ENCODE data around the gene COX8A. TPM values are rescaled to one million over a fixed set of nuclear protein-coding genes. Genes with fewer than 3 reads are reported as not detected.

Gene COX8A
- total RNA-seq, 1 experiment from 2014 or later: 461 TPM

DNA sequence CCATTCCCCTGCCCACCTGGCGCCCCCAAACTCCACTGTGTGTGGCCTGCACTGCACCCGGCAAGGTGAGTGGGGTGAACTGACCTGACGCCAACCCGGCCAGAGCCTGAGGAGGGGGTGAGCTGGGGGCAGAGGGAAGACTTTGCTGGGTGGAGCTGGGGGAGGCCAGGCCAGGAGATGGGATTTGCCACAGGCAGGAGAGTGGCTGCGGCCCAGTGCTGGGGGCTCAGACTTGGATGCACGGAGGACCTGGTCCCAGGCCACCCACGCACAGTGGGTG is 43.5 kb downstream of the COX8A start:
- Mint-ChIP-seq H3K4me1 (ENCODE audit: insufficient read depth, unreplicated experiment) (no peaks in the 10 kb centered on the region), H3K27me3 (ENCODE audit: insufficient read depth, unreplicated experiment) (no peaks in the 10 kb centered on the region), H3K4me3 (ENCODE audit: unreplicated experiment) (no peak overlapping the region), H3K27ac (ENCODE audit: low read depth, unreplicated experiment) (no peak overlapping the region), H3K9me3 (ENCODE audit: unreplicated experiment) (no peaks in the 10 kb centered on the region), H3K36me3 (ENCODE audit: insufficient read depth, unreplicated experiment) (no peaks in the 10 kb centered on the region)
- no TSS peak for BruUV-seq (replicated peaks)
- intact Hi-C loops (cut with micrococcal nuclease): no loop called here
- TF ChIP-seq, protein P1, sequence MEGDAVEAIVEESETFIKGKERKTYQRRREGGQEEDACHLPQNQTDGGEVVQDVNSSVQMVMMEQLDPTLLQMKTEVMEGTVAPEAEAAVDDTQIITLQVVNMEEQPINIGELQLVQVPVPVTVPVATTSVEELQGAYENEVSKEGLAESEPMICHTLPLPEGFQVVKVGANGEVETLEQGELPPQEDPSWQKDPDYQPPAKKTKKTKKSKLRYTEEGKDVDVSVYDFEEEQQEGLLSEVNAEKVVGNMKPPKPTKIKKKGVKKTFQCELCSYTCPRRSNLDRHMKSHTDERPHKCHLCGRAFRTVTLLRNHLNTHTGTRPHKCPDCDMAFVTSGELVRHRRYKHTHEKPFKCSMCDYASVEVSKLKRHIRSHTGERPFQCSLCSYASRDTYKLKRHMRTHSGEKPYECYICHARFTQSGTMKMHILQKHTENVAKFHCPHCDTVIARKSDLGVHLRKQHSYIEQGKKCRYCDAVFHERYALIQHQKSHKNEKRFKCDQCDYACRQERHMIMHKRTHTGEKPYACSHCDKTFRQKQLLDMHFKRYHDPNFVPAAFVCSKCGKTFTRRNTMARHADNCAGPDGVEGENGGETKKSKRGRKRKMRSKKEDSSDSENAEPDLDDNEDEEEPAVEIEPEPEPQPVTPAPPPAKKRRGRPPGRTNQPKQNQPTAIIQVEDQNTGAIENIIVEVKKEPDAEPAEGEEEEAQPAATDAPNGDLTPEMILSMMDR (IDR thresholded peaks at IDR 0.05; ENCODE audit: unreplicated experiment): no peak
- ChIA-PET POLR2A (interaction anchor here (0.7 kb wide), 1 partner anchor 135 kb away, joined by 3 read pairs; no protein-coding TSS in a partner anchor), CTCF (interaction anchor here (0.6 to 1.1 kb wide), 2 partner anchors 130 to 168 kb away, joined by 3 read pairs; partner anchors contain the start of gene STIP1)
- DNase-seq (ENCODE audit: unreplicated experiment): no peak

DNA sequence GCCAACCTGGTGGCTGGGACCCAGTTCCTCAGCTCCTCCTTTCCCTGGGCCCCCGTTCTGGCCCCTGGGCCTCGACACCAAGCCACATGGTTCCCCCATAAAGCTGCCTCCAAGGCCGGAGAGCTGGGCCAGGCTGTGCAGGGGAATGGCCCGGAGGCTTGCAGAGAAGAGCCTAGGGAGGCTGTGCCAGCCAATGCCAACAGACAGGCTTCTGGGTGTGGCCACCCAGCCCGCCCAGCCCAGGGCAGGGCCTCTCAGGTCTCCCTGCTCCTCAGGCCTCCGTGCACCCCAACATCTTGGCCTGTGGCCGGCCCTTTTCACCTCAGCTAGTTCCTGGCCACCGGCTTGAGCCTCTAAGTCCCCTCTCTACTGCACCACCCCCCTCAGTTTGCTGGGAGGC is 43.9 kb downstream of the COX8A start:
- Mint-ChIP-seq H3K27me3 (ENCODE audit: insufficient read depth, unreplicated experiment) (no peaks in the 10 kb centered on the region), H3K27ac (ENCODE audit: low read depth, unreplicated experiment) (no peak overlapping the region), H3K36me3 (ENCODE audit: insufficient read depth, unreplicated experiment) (no peaks in the 10 kb centered on the region), H3K4me1 (ENCODE audit: insufficient read depth, unreplicated experiment) (no peaks in the 10 kb centered on the region), H3K4me3 (ENCODE audit: unreplicated experiment) (no peak overlapping the region), H3K9me3 (ENCODE audit: unreplicated experiment) (no peaks in the 10 kb centered on the region)
- TF ChIP-seq, protein P1 (IDR thresholded peaks at IDR 0.05; ENCODE audit: unreplicated experiment): no peak
- intact Hi-C loops (cut with micrococcal nuclease): no loop called here
- no TSS peak for BruUV-seq (replicated peaks)
- CTCF ChIA-PET: interaction anchor here (1.1 kb wide), 1 partner anchor 168 kb away, joined by 3 read pairs; the partner anchor contains the start of gene STIP1
- no peak for DNase-seq (ENCODE audit: unreplicated experiment)
- POLR2A ChIA-PET: no interaction called here

DNA sequence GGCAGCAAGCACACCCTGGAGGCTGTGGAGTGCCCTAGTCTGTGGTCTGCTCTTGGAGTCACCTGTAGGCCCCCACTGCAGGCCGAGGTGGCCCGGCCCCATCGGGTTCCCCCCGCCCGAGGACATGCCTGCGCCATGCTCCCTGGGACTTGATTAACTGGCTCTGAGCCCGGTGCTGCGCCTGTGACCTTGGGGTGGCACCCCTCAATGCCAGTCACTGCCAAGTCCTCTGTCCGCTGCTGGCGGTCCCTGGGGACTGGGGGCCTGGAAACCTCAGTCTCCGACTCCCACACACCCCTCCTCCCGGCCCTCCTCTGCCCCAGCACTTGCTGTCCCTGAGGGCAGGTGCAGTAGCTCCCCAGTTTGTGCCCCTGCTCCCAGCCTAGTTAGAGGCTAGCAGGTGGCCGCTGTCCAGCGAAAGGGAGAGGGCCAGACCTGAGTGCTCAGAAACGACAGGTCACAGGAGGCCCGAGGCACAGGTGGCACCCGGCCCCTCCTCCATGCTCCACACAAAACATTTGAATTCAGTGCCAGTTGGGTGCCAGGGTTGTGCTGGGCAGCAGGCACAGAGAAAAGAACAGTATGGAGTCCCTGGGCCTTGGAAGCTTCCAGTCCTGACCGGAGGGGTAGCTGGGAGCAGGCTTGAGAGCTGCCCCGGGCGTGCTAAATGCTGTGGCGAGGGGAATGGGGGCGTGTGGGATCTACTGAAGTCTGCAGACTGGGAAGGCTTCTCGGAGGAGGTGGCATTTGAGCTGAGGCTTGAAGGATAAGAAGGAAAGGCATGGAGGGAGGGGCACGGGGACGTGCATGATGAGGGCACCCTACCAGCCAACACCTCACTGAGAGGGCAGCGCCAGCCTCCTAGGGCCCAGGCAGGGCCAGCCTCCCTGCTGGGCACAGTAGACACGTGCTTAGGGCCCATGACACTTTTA is 45.0 kb downstream of the COX8A start:
- H3K4me1 Mint-ChIP-seq (ENCODE audit: insufficient read depth, unreplicated experiment): no peaks in the 10 kb centered on the region
- H3K27ac Mint-ChIP-seq (ENCODE audit: low read depth, unreplicated experiment): no peak overlapping the region
- CTCF ChIA-PET: interaction anchor here (0.6 kb wide), 1 partner anchor 77 kb away, joined by 3 read pairs; no protein-coding TSS in a partner anchor
- no peaks in the 10 kb centered on the region for H3K9me3 Mint-ChIP-seq (ENCODE audit: unreplicated experiment)
- no peaks in the 10 kb centered on the region for H3K27me3 Mint-ChIP-seq (ENCODE audit: insufficient read depth, unreplicated experiment)
- POLR2A ChIA-PET: interaction anchor here (0.7 kb wide), 1 partner anchor 10 kb away, joined by 5 read pairs; no protein-coding TSS in a partner anchor
- no TSS peak for BruUV-seq (replicated peaks)
- DNase-seq (ENCODE audit: unreplicated experiment): no peak
- H3K4me3 Mint-ChIP-seq (ENCODE audit: unreplicated experiment): no peak overlapping the region
- intact Hi-C loops (cut with micrococcal nuclease): no loop called here
- TF ChIP-seq, protein P1 (IDR thresholded peaks at IDR 0.05; ENCODE audit: unreplicated experiment): no peak
- H3K36me3 Mint-ChIP-seq (ENCODE audit: insufficient read depth, unreplicated experiment): no peaks in the 10 kb centered on the region

DNA sequence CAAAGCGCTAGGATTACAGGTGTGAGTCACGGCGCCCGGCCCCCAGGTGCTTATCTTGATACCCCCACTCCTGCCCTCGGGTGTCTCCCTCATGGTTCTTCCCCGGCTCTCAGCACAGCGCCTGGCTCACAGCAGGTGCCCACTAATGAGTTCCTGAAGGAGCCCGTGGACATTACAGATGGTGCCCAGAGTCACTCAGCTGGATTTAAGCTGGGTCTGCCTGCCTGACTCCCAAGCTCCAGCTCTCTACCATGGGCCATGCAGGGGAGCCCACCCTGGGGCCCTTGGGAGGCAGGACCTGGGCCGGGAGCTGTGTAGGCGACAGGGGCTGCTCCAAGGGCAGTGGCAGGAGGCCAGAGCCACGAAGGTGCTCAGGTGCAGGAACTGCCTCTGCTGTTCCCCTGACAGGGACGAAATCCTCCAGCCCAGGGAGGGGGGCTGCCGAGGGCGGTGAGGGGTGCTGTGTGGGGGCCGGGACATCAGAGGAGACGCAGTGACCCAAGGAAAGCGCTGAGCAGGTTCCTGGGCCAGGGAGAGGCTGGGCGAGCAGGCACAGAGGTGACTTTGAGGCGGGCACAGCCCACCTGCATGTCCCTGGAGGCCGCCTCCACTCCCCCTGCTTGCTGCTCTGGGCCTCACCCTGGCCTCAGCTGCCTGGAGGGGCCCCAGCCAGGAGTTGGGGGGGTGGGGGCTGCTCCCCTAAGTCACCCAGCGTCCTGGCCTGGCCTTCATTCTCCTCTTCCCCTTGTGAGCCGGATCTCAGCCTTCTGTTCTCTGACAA is 46.7 kb downstream of the COX8A start:
- no TSS peak for BruUV-seq (replicated peaks)
- POLR2A ChIA-PET: no interaction called here
- H3K4me3 Mint-ChIP-seq (ENCODE audit: unreplicated experiment): no peak overlapping the region

More for the DNA sequence above, 46.7 kb downstream of the COX8A start:
- no peaks in the 10 kb centered on the region for H3K9me3 Mint-ChIP-seq (ENCODE audit: unreplicated experiment)
- H3K27ac Mint-ChIP-seq (ENCODE audit: low read depth, unreplicated experiment): no peak overlapping the region
- no peaks in the 10 kb centered on the region for H3K36me3 Mint-ChIP-seq (ENCODE audit: insufficient read depth, unreplicated experiment)
- CTCF ChIA-PET: no interaction called here
- no peaks in the 10 kb centered on the region for H3K27me3 Mint-ChIP-seq (ENCODE audit: insufficient read depth, unreplicated experiment)
- TF ChIP-seq, protein P1 (IDR thresholded peaks at IDR 0.05; ENCODE audit: unreplicated experiment): no peak
- intact Hi-C loops (cut with micrococcal nuclease): no loop called here
- no peaks in the 10 kb centered on the region for H3K4me1 Mint-ChIP-seq (ENCODE audit: insufficient read depth, unreplicated experiment)
- DNase-seq (ENCODE audit: unreplicated experiment): no peak
